A549 (cell line): ENCODE data around the gene QKI.

Experiments
- CTCF ChIP-seq: fragments of >200 bp; sonication (Bioruptor Twin); formaldehyde crosslinking; IDR thresholded peaks from 3 replicates; pipeline ENCODE4 v1.5.1; 2016
- EP300 ChIP-seq, 2 experiments: fragments of >200 bp; sonication (Bioruptor Twin); formaldehyde crosslinking; IDR thresholded peaks; 2 replicates in 1 of 2; 3 replicates in 1 of 2; pipeline ENCODE4 v1.6.1; 2016 to 2017
- MAZ ChIP-seq: fragments of 150-350 bp; IDR thresholded peaks from 2 replicates; pipeline ENCODE4 v1.6.1; 2014; ENCODE audit warnings: antibody characterized with exemption, low read depth, low read length, borderline replicate concordance
- NR3C1 ChIP-seq: fragments of >200 bp; sonication (Bioruptor Twin); formaldehyde crosslinking; IDR thresholded peaks from 3 replicates; pipeline ENCODE4 v1.6.1; 2017
- POLR2A ChIP-seq: IDR thresholded peaks from 2 replicates; pipeline ENCODE4 v1.6.1; 2012; ENCODE audit warnings: mild to moderate bottlenecking, low read length

DNA sequence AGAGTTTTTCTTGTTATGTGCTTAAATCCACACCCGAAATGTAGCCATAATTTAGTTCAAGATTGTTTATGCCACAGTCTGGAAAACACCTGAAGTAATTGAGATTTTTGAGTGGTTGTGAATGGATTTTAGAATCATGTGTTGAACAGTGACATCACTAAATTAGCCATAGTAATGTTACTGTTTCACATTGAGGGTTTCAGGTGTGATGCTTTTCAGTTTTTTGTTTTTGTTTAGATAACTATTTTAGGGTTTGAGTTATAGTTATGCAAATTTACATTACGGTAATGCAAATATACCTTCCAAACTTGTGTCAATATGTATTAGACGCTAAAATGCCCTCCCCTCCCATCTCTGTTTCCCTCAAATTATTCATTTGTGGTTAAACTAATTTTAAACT is 22.9 kb downstream of the QKI start:
- TF ChIP-seq POLR2A (no peak), CTCF (no peak), NR3C1 (no peak), EP300 (IDR thresholded peaks at IDR 0.05) (no peak), MAZ (no peak)
